GM19043 (cell line): ENCODE data around the gene GDA.
A peak's percentile ranks its signal among the peaks of the same experiment; 100 is the strongest.

Experiments
- ATAC-seq: cut with Tn5 transposase; IDR thresholded peaks from one replicate; pipeline ENCODE4 v1.9.1; 2021; ENCODE audit warnings: low read depth; ENCODE audit not compliant: unreplicated experiment

The GDA gene

GRCh38 chr9:72149231-72149975, at the start of gene GDA:
TSS of gene GDA (plus strand) at chr9:72149440. CDS start at chr9:72149560, 120 bp downstream.
- no peak for ATAC-seq

- no peak for ATAC-seq
Measured at GRCh38 chr9:72102520-72102919, 46.7 kb upstream of the GDA start.

- no peak for ATAC-seq
Measured at GRCh38 chr9:72113056-72113455, 36.2 kb upstream of the GDA start.

- peak; percentile 80 for ATAC-seq
Measured at GRCh38 chr9:72119853-72120252, 29.4 kb upstream of the GDA start.

- ATAC-seq, result no peak
Measured at GRCh38 chr9:72124947-72125346, 24.3 kb upstream of the GDA start.

GRCh38 chr9:72127753-72128152, 21.5 kb upstream of the GDA start:
- ATAC-seq, result no peak

- ATAC-seq, result no peak
Measured at GRCh38 chr9:72128526-72128925, 20.7 kb upstream of the GDA start.

- ATAC-seq, result no peak
Measured at GRCh38 chr9:72129271-72130156, 19.7 kb upstream of the GDA start.

GRCh38 chr9:72130321-72130720, 18.9 kb upstream of the GDA start:
- ATAC-seq, result no peak

- no peak for ATAC-seq
Measured at GRCh38 chr9:72131206-72131605, 18.0 kb upstream of the GDA start.

GRCh38 chr9:72132052-72132451, 17.2 kb upstream of the GDA start:
- no peak for ATAC-seq

GRCh38 chr9:72133365-72134035, 15.7 kb upstream of the GDA start:
- ATAC-seq, result no peak

- ATAC-seq, result no peak
Measured at GRCh38 chr9:72134801-72135200, 14.4 kb upstream of the GDA start.

- no peak for ATAC-seq
Measured at GRCh38 chr9:72137697-72138365, 11.4 kb upstream of the GDA start.

GRCh38 chr9:72139226-72139625, 10.0 kb upstream of the GDA start:
- ATAC-seq, result no peak

- ATAC-seq, result no peak
Measured at GRCh38 chr9:72140586-72140985, 8.7 kb upstream of the GDA start.

GRCh38 chr9:72141484-72141883, 7.8 kb upstream of the GDA start:
- ATAC-seq, result no peak

GRCh38 chr9:72144756-72145492, 4.3 kb upstream of the GDA start:
- ATAC-seq, result no peak

- ATAC-seq, result no peak
Measured at GRCh38 chr9:72145733-72146505, 3.3 kb upstream of the GDA start.
